HG02885 (cell line): ENCODE data around the gene COX4I2.
"Not testable (repeated sequence)": the region's sequence is repeated elsewhere in the genome, so short reads cannot be mapped to it uniquely, and the experiment has no call there.

Experiments
- ATAC-seq: cut with Tn5 transposase; IDR thresholded peaks from one replicate; pipeline ENCODE4 v1.9.1; 2021; ENCODE audit warnings: mild to moderate bottlenecking; ENCODE audit not compliant: unreplicated experiment, poor library complexity

The COX4I2 gene

GRCh38 chr20:31606804-31607639 lies 30.7 kb upstream of the COX4I2 start:
- no peak for ATAC-seq

GRCh38 chr20:31607640-31608250 lies 30.0 kb upstream of the COX4I2 start:
- no peak for ATAC-seq

GRCh38 chr20:31608251-31608945 lies 29.3 kb upstream of the COX4I2 start:
- no peak for ATAC-seq

- ATAC-seq, result not testable (repeated sequence)
These were observed 25.5 kb upstream of the COX4I2 start for GRCh38 chr20:31612271-31612640.

- no peak for ATAC-seq
These were observed 22.3 kb upstream of the COX4I2 start for GRCh38 chr20:31615416-31615815.

GRCh38 chr20:31617432-31618104 lies 20.1 kb upstream of the COX4I2 start:
- no peak for ATAC-seq

- no peak for ATAC-seq
These were observed 17.5 kb upstream of the COX4I2 start for GRCh38 chr20:31620246-31620645.

GRCh38 chr20:31623123-31623505 lies 14.6 kb upstream of the COX4I2 start:
- not testable (repeated sequence) for ATAC-seq

GRCh38 chr20:31626534-31626933 lies 11.2 kb upstream of the COX4I2 start:
- ATAC-seq, result not testable (repeated sequence)

GRCh38 chr20:31628057-31628456 lies 9.7 kb upstream of the COX4I2 start:
- ATAC-seq, result not testable (repeated sequence)

GRCh38 chr20:31630187-31630790 lies 7.4 kb upstream of the COX4I2 start:
- no peak for ATAC-seq

GRCh38 chr20:31632548-31633338 lies 5.0 kb upstream of the COX4I2 start:
- no peak for ATAC-seq

- no peak for ATAC-seq
These were observed 4.3 kb upstream of the COX4I2 start for GRCh38 chr20:31633339-31633914.

- no peak for ATAC-seq
These were observed 605 bp downstream of the COX4I2 start for GRCh38 chr20:31638317-31638716.

- ATAC-seq, result no peak
These were observed 1.1 kb downstream of the COX4I2 start for GRCh38 chr20:31638816-31639215.

GRCh38 chr20:31640259-31640658 lies 2.5 kb downstream of the COX4I2 start:
- ATAC-seq, result no peak

- no peak for ATAC-seq
These were observed 3.7 kb downstream of the COX4I2 start for GRCh38 chr20:31641391-31641790.

- no peak for ATAC-seq
These were observed 5.1 kb downstream of the COX4I2 start for GRCh38 chr20:31642837-31643236.

- ATAC-seq, result no peak
These were observed 5.8 kb downstream of the COX4I2 start for GRCh38 chr20:31643522-31643921.
